ENCODE data around the gene NELFCD.
"Not testable (repeated sequence)": the region's sequence is repeated elsewhere in the genome, so short reads cannot be mapped to it uniquely, and the experiment has no call there.

The NELFCD gene

DNA sequence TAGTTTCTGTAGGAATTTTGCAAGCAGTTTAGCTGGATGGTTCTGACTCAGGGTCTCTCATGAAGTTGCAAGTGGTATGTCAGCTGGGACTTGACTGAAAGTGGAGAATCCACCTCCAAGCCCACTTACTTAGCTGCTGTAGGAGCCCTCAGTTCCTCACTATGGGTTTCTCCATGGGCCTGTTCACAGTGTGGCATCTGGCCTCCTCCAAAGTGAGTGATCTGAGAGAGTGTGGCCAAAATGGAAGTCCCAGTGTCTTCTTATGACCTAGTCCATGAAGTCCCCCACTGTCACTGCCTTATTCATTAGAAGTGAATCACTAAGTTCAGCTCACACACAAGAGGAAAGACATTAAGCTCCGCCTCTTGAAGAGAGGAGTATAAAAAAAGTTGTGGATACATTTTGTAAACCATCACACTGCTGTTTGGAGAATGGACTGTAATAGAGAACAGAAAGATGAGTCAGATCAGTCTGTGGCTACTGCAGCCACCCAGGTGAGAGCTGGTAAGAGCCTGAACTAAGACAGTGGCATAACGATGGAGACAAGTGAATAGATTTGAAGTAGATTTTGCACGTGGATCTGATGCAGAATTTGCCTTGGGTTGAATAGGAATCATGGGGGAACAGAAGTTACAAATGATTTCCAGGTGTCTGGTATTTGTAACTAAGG lies 4.9 kb upstream of the NELFCD start:
- peaks cover 3% of the 10 kb centered on the region; the same call in 1 of the 2 replicates for H3K4me1 ChIP-seq (ENCODE audit: insufficient read depth, low read length)
- no peak overlapping the region for H3K9ac ChIP-seq (ENCODE audit: low read depth, low read length)
- H3K27ac ChIP-seq (ENCODE audit: low read length), result no peak overlapping the region

DNA sequence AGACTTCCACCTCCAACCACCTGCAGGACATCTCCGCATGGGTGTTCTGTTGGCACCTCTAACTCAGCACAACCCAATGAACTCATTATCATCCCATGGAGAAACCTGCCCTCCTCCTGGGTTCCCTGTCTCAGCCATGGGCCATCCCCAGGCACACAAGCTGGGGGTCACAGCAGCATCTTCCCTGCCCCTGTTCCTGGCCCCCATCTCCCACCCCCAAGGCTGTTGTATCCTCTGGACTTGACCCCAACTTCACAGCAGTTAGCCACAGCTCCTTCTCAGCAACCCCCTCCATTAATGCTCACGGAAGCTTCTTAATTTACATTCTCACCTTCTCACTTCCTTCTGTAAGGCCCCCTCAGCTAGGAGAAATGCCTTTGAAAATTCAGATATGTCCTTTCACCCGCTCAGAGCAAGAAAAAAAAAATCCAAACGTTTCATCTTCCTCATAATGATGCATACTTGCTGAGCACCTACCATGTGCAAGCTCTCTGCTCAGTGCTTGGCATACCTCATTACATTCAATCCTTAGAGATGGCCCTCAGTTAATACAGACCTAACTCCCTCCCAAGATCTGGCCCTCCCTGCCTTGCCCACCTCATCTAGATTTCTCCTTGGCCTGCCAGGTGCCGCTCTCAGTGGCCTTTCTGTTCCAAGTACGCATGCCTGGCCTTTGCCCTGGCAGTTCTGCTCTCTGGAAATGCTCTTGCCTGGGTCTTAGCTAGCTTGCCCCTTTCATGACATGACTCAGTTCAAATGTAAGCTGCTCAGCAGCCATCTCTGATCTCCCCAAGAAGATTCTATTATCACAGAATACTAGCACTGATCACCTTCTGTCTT lies 2.5 kb upstream of the NELFCD start:
- Histone ChIP-seq H3K9me3 (ENCODE audit: insufficient read depth, low read depth, low read length) (no peaks in the 10 kb centered on the region), H3K27ac (ENCODE audit: low read length) (no peak overlapping the region), H3K4me3 (ENCODE audit: low read length) (no peak overlapping the region), H3K9ac (ENCODE audit: low read depth, low read length) (no peak overlapping the region), H3K36me3 (ENCODE audit: insufficient read depth, low read depth, low read length) (no peaks in the 10 kb centered on the region), H3K27me3 (ENCODE audit: insufficient read depth, low read length) (no peaks in the 10 kb centered on the region; the same call in 1 of the 2 replicates), H3K4me1 (ENCODE audit: insufficient read depth, low read length) (peaks cover 3% of the 10 kb centered on the region; the same call in 1 of the 2 replicates)

More for the DNA sequence above, 4.9 kb upstream of the NELFCD start:
- H3K27me3 ChIP-seq (ENCODE audit: insufficient read depth, low read length), result no peaks in the 10 kb centered on the region; the same call in 1 of the 2 replicates
- no peak overlapping the region for H3K4me3 ChIP-seq (ENCODE audit: low read length)
- no peaks in the 10 kb centered on the region for H3K9me3 ChIP-seq (ENCODE audit: insufficient read depth, low read depth, low read length)
- H3K36me3 ChIP-seq (ENCODE audit: insufficient read depth, low read depth, low read length), result no peaks in the 10 kb centered on the region

DNA sequence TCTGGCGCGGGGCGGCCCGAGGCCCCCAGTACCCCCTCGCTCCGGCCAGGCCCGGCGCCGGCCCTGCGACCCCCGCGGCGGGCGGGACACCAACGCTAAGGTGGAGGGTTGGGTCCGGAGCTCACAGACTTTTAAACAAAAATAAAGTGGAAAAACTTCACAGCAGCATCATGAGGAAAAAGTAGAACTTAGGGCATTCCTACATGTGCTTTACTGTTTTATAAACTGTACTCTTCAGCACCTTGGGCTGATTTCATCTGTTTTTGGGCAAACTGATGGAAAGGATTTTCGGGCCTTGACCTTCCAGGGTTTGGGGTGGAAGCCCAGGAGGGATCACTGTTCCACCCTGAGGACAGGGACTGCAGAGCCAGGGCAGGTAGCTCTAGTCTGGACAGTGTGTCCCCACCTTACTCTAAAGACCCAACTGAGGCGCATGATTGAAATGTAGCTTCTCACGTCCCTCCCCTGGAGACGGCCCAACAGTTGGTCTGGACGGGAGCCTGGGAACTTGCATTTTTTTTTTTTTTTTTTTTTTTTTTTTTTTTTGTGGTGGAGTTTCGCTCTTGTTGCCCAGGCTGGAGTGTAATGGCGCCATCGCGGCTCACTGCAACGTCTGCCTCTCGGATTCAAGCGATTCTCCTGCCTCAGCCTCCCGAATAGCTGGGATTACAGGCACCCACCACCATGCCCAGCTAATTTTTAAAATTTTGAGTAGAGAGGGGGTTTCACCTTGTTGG lies 740 bp downstream of the NELFCD start:
- Histone ChIP-seq H3K27ac (ENCODE audit: low read length) (peak overlapping the region; percentile 64), H3K9me3 (ENCODE audit: insufficient read depth, low read depth, low read length) (no peaks in the 10 kb centered on the region), H3K27me3 (ENCODE audit: insufficient read depth, low read length) (no peaks in the 10 kb centered on the region; the same call in 1 of the 2 replicates), H3K9ac (ENCODE audit: low read depth, low read length) (peak overlapping the region; percentile 91), H3K36me3 (ENCODE audit: insufficient read depth, low read depth, low read length) (peaks cover 11% of the 10 kb centered on the region), H3K4me1 (ENCODE audit: insufficient read depth, low read length) (peaks cover 11% of the 10 kb centered on the region), H3K4me3 (ENCODE audit: low read length) (peak overlapping the region; percentile 91)

DNA sequence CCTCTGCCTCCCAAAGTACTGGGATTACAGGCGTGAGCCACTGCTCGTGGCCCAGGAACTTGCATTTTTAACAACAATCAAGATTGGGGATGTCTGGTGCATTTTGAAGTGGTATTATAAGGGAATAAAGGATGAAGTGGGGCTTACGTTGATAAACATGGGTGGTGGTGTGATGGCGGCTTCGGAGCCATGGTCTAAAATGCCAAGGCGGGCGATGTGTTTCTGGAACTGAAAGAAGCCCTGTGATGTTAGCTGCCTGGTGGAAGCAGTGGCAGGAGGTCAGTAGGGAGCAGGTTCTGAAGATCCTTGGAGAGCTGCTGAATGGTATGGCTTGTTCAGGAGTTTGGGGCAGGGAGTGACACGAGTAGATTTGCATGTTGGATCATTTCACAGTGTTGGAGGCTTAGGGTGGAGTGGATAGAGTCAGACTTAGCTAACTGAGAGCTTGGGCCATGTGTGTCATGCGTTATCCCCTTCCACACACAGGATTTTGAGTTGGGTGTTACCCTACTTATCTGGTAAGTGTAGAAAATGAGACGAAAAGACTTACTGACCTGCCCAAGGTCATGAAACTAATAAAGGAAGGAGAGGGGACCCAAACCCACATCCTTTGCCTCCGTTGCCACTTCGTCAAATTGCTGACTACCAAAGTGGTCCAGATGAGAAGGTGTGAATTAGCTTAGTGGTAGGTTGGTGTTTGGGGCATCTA lies 1.5 kb downstream of the NELFCD start:
- peaks cover 11% of the 10 kb centered on the region for H3K4me1 ChIP-seq (ENCODE audit: insufficient read depth, low read length)
- no peak overlapping the region for H3K9ac ChIP-seq (ENCODE audit: low read depth, low read length)
- no peak overlapping the region for H3K27ac ChIP-seq (ENCODE audit: low read length)

DNA sequence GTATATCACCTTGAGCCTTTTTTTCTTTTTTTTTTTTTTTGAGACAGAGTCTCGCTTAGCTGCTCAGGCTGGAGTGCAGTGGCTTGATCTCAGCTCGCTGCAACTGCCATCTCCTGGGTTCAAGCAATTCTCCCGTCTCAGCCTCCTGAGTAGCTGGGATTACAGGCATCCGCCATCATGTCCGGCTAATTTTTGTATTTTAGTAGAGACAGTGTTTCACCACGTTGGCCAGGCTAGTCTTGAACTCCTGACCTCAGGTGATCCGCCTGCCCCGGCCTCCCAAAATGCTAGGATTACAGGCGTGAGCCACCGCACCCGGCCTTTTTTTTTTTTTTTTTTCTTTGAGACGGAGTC lies 2.0 kb downstream of the NELFCD start:
- H3K27ac ChIP-seq (ENCODE audit: low read length), result not testable (repeated sequence)

More for the DNA sequence above, 1.5 kb downstream of the NELFCD start:
- Histone ChIP-seq H3K27me3 (ENCODE audit: insufficient read depth, low read length) (no peaks in the 10 kb centered on the region; the same call in 1 of the 2 replicates), H3K9me3 (ENCODE audit: insufficient read depth, low read depth, low read length) (no peaks in the 10 kb centered on the region), H3K36me3 (ENCODE audit: insufficient read depth, low read depth, low read length) (peaks cover 19% of the 10 kb centered on the region), H3K4me3 (ENCODE audit: low read length) (peak overlapping the region; percentile 91; the same call in 1 of the 2 replicates)

DNA sequence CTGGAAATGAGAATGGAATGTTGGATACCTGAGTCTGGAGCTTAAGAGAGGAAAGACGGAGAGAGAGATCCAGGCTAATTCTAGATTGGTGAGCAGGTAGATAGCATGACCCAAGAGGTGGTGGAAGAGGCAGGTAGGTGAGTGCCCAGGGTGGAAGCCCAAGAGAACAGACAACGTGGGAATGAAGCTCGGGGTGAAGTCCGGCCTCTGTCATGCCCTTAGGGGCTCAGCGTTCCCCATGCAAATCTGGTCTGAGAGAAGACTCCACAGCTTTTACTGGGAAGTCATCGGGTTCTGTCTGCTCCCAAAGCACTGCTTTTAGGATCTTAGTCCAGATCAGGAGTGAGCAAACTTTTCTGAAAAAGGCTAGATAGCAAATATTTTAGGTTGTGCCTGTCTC lies 3.6 kb downstream of the NELFCD start:
- peaks cover 40% of the 10 kb centered on the region for H3K36me3 ChIP-seq (ENCODE audit: insufficient read depth, low read depth, low read length)
- peaks cover 8% of the 10 kb centered on the region for H3K4me1 ChIP-seq (ENCODE audit: insufficient read depth, low read length)
- no peak overlapping the region for H3K4me3 ChIP-seq (ENCODE audit: low read length)
- no peak overlapping the region for H3K27ac ChIP-seq (ENCODE audit: low read length)
- H3K9me3 ChIP-seq (ENCODE audit: insufficient read depth, low read depth, low read length), result no peaks in the 10 kb centered on the region
- H3K27me3 ChIP-seq (ENCODE audit: insufficient read depth, low read length), result no peaks in the 10 kb centered on the region; the same call in 1 of the 2 replicates
- no peak overlapping the region for H3K9ac ChIP-seq (ENCODE audit: low read depth, low read length)

More for the DNA sequence above, 2.0 kb downstream of the NELFCD start:
- peaks cover 24% of the 10 kb centered on the region for H3K36me3 ChIP-seq (ENCODE audit: insufficient read depth, low read depth, low read length)
- not testable (repeated sequence) for H3K9ac ChIP-seq (ENCODE audit: low read depth, low read length); H3K27me3 ChIP-seq (ENCODE audit: insufficient read depth, low read length); H3K9me3 ChIP-seq (ENCODE audit: insufficient read depth, low read depth, low read length); H3K4me3 ChIP-seq (ENCODE audit: low read length); H3K4me1 ChIP-seq (ENCODE audit: insufficient read depth, low read length)

DNA sequence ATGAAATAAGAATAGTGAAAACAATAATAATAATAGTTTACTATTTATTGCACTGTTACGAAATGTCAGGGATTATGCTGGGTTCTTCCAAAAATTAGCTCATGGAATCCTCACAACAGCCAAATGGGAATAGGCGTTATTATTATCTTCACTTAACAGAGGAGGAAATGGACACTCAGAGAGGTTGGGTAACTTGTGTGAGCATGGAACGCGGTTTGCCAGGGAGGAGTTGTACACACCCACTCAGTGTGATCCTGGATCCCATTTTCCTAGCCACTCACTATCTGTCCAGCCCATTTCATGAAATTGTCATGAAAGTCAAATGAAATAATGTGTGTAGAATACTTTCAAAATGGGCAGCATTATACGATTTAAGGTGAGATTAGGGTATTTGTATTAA lies 4.6 kb downstream of the NELFCD start:
- no peak overlapping the region for H3K4me3 ChIP-seq (ENCODE audit: low read length)
- no peaks in the 10 kb centered on the region for H3K27me3 ChIP-seq (ENCODE audit: insufficient read depth, low read length)
- H3K9me3 ChIP-seq (ENCODE audit: insufficient read depth, low read depth, low read length), result no peaks in the 10 kb centered on the region
- no peak overlapping the region for H3K9ac ChIP-seq (ENCODE audit: low read depth, low read length)
- H3K27ac ChIP-seq (ENCODE audit: low read length), result no peak overlapping the region
- peaks cover 49% of the 10 kb centered on the region for H3K36me3 ChIP-seq (ENCODE audit: insufficient read depth, low read depth, low read length)
- peaks cover 8% of the 10 kb centered on the region for H3K4me1 ChIP-seq (ENCODE audit: insufficient read depth, low read length)

DNA sequence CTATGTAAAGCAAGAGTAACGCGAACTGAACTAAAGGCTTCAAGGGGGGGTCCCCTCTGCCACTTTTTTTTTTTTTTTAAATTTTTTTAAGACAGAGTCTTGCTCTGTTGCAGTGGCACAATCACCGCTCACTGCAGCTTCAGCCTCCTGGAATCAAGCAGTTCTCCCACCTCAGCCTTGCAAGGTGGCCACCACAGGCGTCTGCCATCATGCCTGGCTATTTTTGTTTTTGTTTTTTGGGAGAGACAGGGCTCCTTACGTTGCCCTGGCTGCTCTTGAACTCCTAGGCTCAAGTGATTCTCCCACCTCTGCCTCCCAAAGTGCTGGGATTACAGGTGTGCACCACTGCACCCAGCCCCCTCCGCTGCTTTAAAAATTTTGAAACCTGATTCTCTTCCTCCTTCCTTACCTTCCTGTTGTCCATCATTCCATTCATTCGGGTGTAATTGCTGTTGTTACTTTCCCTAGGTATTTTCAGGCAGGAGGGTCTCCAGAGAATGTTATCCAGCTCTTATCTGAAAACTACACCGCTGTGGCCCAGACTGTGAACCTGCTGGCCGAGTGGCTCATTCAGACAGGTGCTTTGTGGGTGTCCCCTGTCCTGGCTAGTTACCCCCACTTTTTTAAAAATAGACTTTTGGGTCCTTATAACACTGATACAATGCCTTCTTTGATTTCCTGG lies 5.4 kb downstream of the NELFCD start:
- no peak overlapping the region for H3K4me3 ChIP-seq (ENCODE audit: low read length)
- H3K27ac ChIP-seq (ENCODE audit: low read length), result no peak overlapping the region
- H3K4me1 ChIP-seq (ENCODE audit: insufficient read depth, low read length), result peaks cover 8% of the 10 kb centered on the region
- H3K9me3 ChIP-seq (ENCODE audit: insufficient read depth, low read depth, low read length), result no peaks in the 10 kb centered on the region
- H3K27me3 ChIP-seq (ENCODE audit: insufficient read depth, low read length), result no peaks in the 10 kb centered on the region
- peaks cover 57% of the 10 kb centered on the region for H3K36me3 ChIP-seq (ENCODE audit: insufficient read depth, low read depth, low read length)
- no peak overlapping the region for H3K9ac ChIP-seq (ENCODE audit: low read depth, low read length)

DNA sequence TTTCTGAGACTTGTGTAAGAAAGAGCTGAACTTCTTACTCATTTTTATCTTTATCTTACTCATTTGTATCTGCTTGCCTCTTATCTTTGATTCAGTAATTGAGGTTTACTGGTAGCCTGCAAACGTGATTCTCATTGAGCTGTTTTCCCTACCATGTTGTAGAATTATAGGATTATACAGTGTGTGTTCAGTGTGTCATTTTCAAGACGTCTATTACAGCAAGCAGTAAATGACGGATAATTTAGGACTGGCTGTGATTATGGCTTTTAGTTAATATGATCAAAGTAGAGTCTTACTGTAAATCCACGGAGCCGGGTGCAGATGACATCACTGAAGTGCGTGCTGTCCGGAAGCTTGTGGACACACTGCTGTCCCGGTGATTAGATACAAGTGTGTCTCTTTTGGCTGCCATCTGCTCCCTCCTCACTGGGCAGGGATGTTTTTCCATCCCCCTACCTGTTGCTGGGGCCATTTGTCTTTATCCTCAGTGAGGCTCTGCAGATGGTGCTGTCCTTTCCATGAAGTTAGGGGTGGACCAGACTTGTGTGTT lies 6.0 kb downstream of the NELFCD start:
- Histone ChIP-seq H3K4me1 (ENCODE audit: insufficient read depth, low read length) (peaks cover 8% of the 10 kb centered on the region), H3K36me3 (ENCODE audit: insufficient read depth, low read depth, low read length) (peaks cover 63% of the 10 kb centered on the region), H3K9me3 (ENCODE audit: insufficient read depth, low read depth, low read length) (no peaks in the 10 kb centered on the region)

DNA sequence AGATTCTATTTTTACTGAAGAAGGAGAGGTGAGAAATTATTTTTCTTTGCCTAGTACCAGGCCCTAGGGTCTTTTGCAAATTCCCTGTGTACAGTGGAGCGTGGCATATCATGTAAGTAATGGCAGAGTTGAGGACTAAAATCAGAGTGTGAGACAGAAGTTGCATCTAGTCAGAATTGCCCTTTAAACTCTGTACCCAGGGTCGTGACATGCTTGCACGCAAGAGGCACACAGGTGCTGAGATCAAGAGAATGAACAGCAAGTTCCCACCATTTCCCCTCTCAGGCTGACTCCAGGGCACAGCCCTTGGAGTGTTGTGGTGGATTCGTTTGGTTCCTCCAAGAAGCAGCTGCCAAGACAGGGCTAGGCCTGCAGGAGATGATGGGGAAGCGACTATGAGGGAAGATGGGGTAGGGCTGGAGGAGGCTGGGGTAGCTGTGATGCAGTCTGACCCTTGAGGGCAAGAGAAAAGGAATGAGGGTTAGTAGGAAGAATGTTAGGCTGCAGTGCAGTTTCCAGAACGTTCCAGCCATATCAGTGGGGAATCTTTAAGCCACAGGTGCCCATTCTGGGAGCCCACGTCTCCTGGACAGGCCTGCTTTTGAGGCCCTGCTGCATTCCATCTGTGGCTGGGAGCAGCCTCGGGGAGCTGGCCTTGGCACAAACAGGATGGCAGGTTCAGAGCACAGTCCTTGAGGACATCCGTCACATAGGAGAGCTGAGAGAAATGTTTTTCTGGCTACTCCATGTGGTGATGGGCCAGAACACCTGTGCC lies 6.9 kb downstream of the NELFCD start:
- no peak overlapping the region for H3K9ac ChIP-seq (ENCODE audit: low read depth, low read length)
- H3K27me3 ChIP-seq (ENCODE audit: insufficient read depth, low read length), result no peaks in the 10 kb centered on the region
- no peak overlapping the region for H3K4me3 ChIP-seq (ENCODE audit: low read length)
- H3K9me3 ChIP-seq (ENCODE audit: insufficient read depth, low read depth, low read length), result no peaks in the 10 kb centered on the region
- H3K36me3 ChIP-seq (ENCODE audit: insufficient read depth, low read depth, low read length), result peaks cover 72% of the 10 kb centered on the region
- H3K27ac ChIP-seq (ENCODE audit: low read length), result no peak overlapping the region
- peaks cover 8% of the 10 kb centered on the region for H3K4me1 ChIP-seq (ENCODE audit: insufficient read depth, low read length)

More for the DNA sequence above, 6.0 kb downstream of the NELFCD start:
- H3K27me3 ChIP-seq (ENCODE audit: insufficient read depth, low read length), result no peaks in the 10 kb centered on the region
- H3K9ac ChIP-seq (ENCODE audit: low read depth, low read length), result no peak overlapping the region
- no peak overlapping the region for H3K4me3 ChIP-seq (ENCODE audit: low read length)
- no peak overlapping the region for H3K27ac ChIP-seq (ENCODE audit: low read length)

Measured in iPS-20b (cell line).